ENCODE results near the gene FAM47E. TPM values are rescaled to one million over a fixed set of nuclear protein-coding genes. Genes with fewer than 3 reads are reported as not detected.

FAM47E gene
- polyA plus RNA-seq, 2 donors: 0.47 to 0.71 TPM

GRCh38 chr4:76257824-76258223 is 6.3 kb downstream of the FAM47E start:
- Histone ChIP-seq H3K27me3 (ENCODE audit: control insufficient read depth in 1 of 2, insufficient read depth in 2 of 2, low read length in 2 of 2) (no peaks in the 10 kb centered on the region), H3K27ac (ENCODE audit: low read depth in 2 of 2, low read length in 1 of 2) (no peak overlapping the region)
- 94 to 96% methylated on average over 3 of the region's 3 CpGs for WGBS, 2 donors

GRCh38 chr4:76260571-76260970 is 9.1 kb downstream of the FAM47E start:
- WGBS, 2 donors: 45 to 93% methylated on average over 1 of the region's 1 CpG

More at GRCh38 chr4:76257824-76258223, 6.3 kb downstream of the FAM47E start:
- H3K4me1 ChIP-seq (ENCODE audit: control insufficient read depth in 2 of 2, insufficient read depth in 2 of 2, low read length in 1 of 2): no peaks in the 10 kb centered on the region
- H3K4me3 ChIP-seq (ENCODE audit: low read depth in 1 of 2, low read length in 2 of 2): no peak overlapping the region
- H3K36me3 ChIP-seq (ENCODE audit: control insufficient read depth in 2 of 2, insufficient read depth in 2 of 2, low read length in 1 of 2): no peaks in the 10 kb centered on the region
- no peaks in the 10 kb centered on the region for H3K9me3 ChIP-seq (ENCODE audit: control insufficient read depth in 2 of 2, insufficient read depth in 1 of 2, low read depth in 1 of 2, low read length in 1 of 2)

GRCh38 chr4:76265631-76266218 is 14.2 kb downstream of the FAM47E start:
- Histone ChIP-seq H3K36me3 (ENCODE audit: control insufficient read depth in 2 of 2, insufficient read depth in 2 of 2, low read length in 1 of 2) (no peaks in the 10 kb centered on the region), H3K4me3 (ENCODE audit: low read depth in 1 of 2, low read length in 2 of 2) (no peak overlapping the region), H3K4me1 (ENCODE audit: control insufficient read depth in 2 of 2, insufficient read depth in 2 of 2, low read length in 1 of 2) (no peaks in the 10 kb centered on the region), H3K27me3 (ENCODE audit: control insufficient read depth in 1 of 2, insufficient read depth in 2 of 2, low read length in 2 of 2) (no peaks in the 10 kb centered on the region), H3K9me3 (ENCODE audit: control insufficient read depth in 2 of 2, insufficient read depth in 1 of 2, low read depth in 1 of 2, low read length in 1 of 2) (no peaks in the 10 kb centered on the region), H3K27ac (ENCODE audit: low read depth in 2 of 2, low read length in 1 of 2) (no peak overlapping the region)
- 86 to 90% methylated on average over 6 of the region's 6 CpGs for WGBS, 2 donors

More at GRCh38 chr4:76260571-76260970, 9.1 kb downstream of the FAM47E start:
- H3K36me3 ChIP-seq (ENCODE audit: control insufficient read depth in 2 of 2, insufficient read depth in 2 of 2, low read length in 1 of 2): no peaks in the 10 kb centered on the region
- H3K27ac ChIP-seq (ENCODE audit: low read depth in 2 of 2, low read length in 1 of 2): no peak overlapping the region
- H3K27me3 ChIP-seq (ENCODE audit: control insufficient read depth in 1 of 2, insufficient read depth in 2 of 2, low read length in 2 of 2): no peaks in the 10 kb centered on the region
- H3K4me1 ChIP-seq (ENCODE audit: control insufficient read depth in 2 of 2, insufficient read depth in 2 of 2, low read length in 1 of 2): no peaks in the 10 kb centered on the region
- no peaks in the 10 kb centered on the region for H3K9me3 ChIP-seq (ENCODE audit: control insufficient read depth in 2 of 2, insufficient read depth in 1 of 2, low read depth in 1 of 2, low read length in 1 of 2)
- no peak overlapping the region for H3K4me3 ChIP-seq (ENCODE audit: low read depth in 1 of 2, low read length in 2 of 2)

DNA sequence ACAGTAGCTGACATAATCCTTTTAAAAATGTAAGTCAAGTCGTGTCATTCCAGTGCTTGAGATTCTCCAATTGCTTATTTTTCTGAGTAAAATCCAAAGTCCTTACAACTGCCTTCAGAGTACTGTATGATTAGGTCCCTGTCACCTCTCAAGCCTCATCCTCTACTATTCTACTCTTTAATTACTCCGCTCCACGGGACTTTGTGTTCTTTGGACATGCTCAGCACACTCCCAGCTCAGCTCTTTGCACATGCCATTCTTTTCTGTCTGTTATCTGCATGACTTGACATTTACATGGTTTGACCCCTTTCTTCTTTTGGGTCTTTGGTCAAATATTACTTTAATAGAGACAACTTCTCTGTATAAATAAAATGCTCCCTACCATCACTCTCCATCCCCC is 15.1 kb downstream of the FAM47E start:
- 73 to 75% methylated on average over 3 of the region's 3 CpGs for WGBS, 2 donors

GRCh38 chr4:76267811-76268210 is 16.3 kb downstream of the FAM47E start:
- Histone ChIP-seq H3K9me3 (ENCODE audit: control insufficient read depth in 2 of 2, insufficient read depth in 1 of 2, low read depth in 1 of 2, low read length in 1 of 2) (no peaks in the 10 kb centered on the region), H3K27me3 (ENCODE audit: control insufficient read depth in 1 of 2, insufficient read depth in 2 of 2, low read length in 2 of 2) (no peaks in the 10 kb centered on the region), H3K27ac (ENCODE audit: low read depth in 2 of 2, low read length in 1 of 2) (no peak overlapping the region), H3K4me3 (ENCODE audit: low read depth in 1 of 2, low read length in 2 of 2) (no peak overlapping the region), H3K4me1 (ENCODE audit: control insufficient read depth in 2 of 2, insufficient read depth in 2 of 2, low read length in 1 of 2) (no peaks in the 10 kb centered on the region), H3K36me3 (ENCODE audit: control insufficient read depth in 2 of 2, insufficient read depth in 2 of 2, low read length in 1 of 2) (no peaks in the 10 kb centered on the region)
- WGBS, 2 donors: 96 to 97% methylated on average over 6 of the region's 6 CpGs

More for the DNA sequence above, 15.1 kb downstream of the FAM47E start:
- Histone ChIP-seq H3K4me3 (ENCODE audit: low read depth in 1 of 2, low read length in 2 of 2) (no peak overlapping the region), H3K9me3 (ENCODE audit: control insufficient read depth in 2 of 2, insufficient read depth in 1 of 2, low read depth in 1 of 2, low read length in 1 of 2) (no peaks in the 10 kb centered on the region), H3K36me3 (ENCODE audit: control insufficient read depth in 2 of 2, insufficient read depth in 2 of 2, low read length in 1 of 2) (no peaks in the 10 kb centered on the region), H3K27me3 (ENCODE audit: control insufficient read depth in 1 of 2, insufficient read depth in 2 of 2, low read length in 2 of 2) (no peaks in the 10 kb centered on the region), H3K27ac (ENCODE audit: low read depth in 2 of 2, low read length in 1 of 2) (no peak overlapping the region), H3K4me1 (ENCODE audit: control insufficient read depth in 2 of 2, insufficient read depth in 2 of 2, low read length in 1 of 2) (no peaks in the 10 kb centered on the region)

GRCh38 chr4:76270244-76271175 is 19.0 kb downstream of the FAM47E start:
- H3K27me3 ChIP-seq (ENCODE audit: control insufficient read depth in 1 of 2, insufficient read depth in 2 of 2, low read length in 2 of 2): no peaks in the 10 kb centered on the region
- 80 to 82% methylated on average over 11 of the region's 11 CpGs for WGBS, 2 donors
- H3K27ac ChIP-seq (ENCODE audit: low read depth in 2 of 2, low read length in 1 of 2): no peak overlapping the region
- no peaks in the 10 kb centered on the region for H3K36me3 ChIP-seq (ENCODE audit: control insufficient read depth in 2 of 2, insufficient read depth in 2 of 2, low read length in 1 of 2)
- no peak overlapping the region for H3K4me3 ChIP-seq (ENCODE audit: low read depth in 1 of 2, low read length in 2 of 2)
- H3K4me1 ChIP-seq (ENCODE audit: control insufficient read depth in 2 of 2, insufficient read depth in 2 of 2, low read length in 1 of 2): no peaks in the 10 kb centered on the region
- H3K9me3 ChIP-seq (ENCODE audit: control insufficient read depth in 2 of 2, insufficient read depth in 1 of 2, low read depth in 1 of 2, low read length in 1 of 2): no peaks in the 10 kb centered on the region

DNA sequence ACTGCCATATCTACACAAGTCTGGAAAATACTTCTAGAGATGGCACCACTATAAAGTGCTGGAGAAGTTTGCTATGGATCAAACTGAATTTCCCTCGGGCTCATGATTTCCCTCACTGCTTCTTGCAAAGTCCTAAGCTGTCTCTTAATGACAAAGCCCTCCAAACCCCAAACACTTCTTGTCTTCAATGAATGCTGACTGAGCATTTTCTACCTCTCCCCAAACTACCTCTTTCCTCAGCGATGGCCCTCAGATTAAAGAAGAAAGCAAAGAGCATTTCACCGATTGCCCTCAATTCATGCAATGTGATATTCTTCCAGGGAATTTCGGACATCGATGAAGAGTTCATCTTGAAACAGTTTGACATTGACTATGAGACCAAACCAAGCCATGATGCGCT is 19.7 kb downstream of the FAM47E start:
- Histone ChIP-seq H3K4me1 (ENCODE audit: control insufficient read depth in 2 of 2, insufficient read depth in 2 of 2, low read length in 1 of 2) (no peaks in the 10 kb centered on the region), H3K4me3 (ENCODE audit: low read depth in 1 of 2, low read length in 2 of 2) (no peak overlapping the region), H3K27me3 (ENCODE audit: control insufficient read depth in 1 of 2, insufficient read depth in 2 of 2, low read length in 2 of 2) (no peaks in the 10 kb centered on the region), H3K9me3 (ENCODE audit: control insufficient read depth in 2 of 2, insufficient read depth in 1 of 2, low read depth in 1 of 2, low read length in 1 of 2) (no peaks in the 10 kb centered on the region), H3K27ac (ENCODE audit: low read depth in 2 of 2, low read length in 1 of 2) (no peak overlapping the region), H3K36me3 (ENCODE audit: control insufficient read depth in 2 of 2, insufficient read depth in 2 of 2, low read length in 1 of 2) (no peaks in the 10 kb centered on the region)
- WGBS, 2 donors: 94 to 96% methylated on average over 6 of the region's 6 CpGs

GRCh38 chr4:76272073-76272472 is 20.6 kb downstream of the FAM47E start:
- Histone ChIP-seq H3K4me3 (ENCODE audit: low read depth in 1 of 2, low read length in 2 of 2) (no peak overlapping the region), H3K27ac (ENCODE audit: low read depth in 2 of 2, low read length in 1 of 2) (no peak overlapping the region), H3K9me3 (ENCODE audit: control insufficient read depth in 2 of 2, insufficient read depth in 1 of 2, low read depth in 1 of 2, low read length in 1 of 2) (no peaks in the 10 kb centered on the region), H3K4me1 (ENCODE audit: control insufficient read depth in 2 of 2, insufficient read depth in 2 of 2, low read length in 1 of 2) (no peaks in the 10 kb centered on the region), H3K36me3 (ENCODE audit: control insufficient read depth in 2 of 2, insufficient read depth in 2 of 2, low read length in 1 of 2) (no peaks in the 10 kb centered on the region), H3K27me3 (ENCODE audit: control insufficient read depth in 1 of 2, insufficient read depth in 2 of 2, low read length in 2 of 2) (no peaks in the 10 kb centered on the region)

DNA sequence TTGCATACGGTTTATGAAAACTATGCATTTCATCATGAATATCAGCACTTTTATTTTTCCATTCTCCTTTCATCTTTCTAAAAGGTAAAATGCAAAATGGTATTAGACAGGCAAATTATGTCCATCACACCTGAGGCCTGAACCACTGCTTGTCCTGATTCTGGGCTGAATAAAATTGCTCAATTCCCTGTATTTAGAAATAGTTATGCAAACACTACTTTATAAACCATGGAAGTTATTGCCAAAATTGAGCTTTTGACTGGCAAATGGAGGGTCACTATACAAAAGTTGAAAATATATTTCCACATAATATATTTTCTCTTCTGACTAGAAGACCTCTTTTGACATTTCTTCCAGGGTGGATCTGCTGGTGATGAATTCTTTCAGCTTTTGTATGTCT is 21.1 kb downstream of the FAM47E start:
- 71 to 81% methylated on average over 1 of the region's 1 CpG for WGBS, 2 donors
- Histone ChIP-seq H3K27ac (ENCODE audit: low read depth in 2 of 2, low read length in 1 of 2) (no peak overlapping the region), H3K4me3 (ENCODE audit: low read depth in 1 of 2, low read length in 2 of 2) (no peak overlapping the region), H3K27me3 (ENCODE audit: control insufficient read depth in 1 of 2, insufficient read depth in 2 of 2, low read length in 2 of 2) (no peaks in the 10 kb centered on the region), H3K4me1 (ENCODE audit: control insufficient read depth in 2 of 2, insufficient read depth in 2 of 2, low read length in 1 of 2) (no peaks in the 10 kb centered on the region), H3K36me3 (ENCODE audit: control insufficient read depth in 2 of 2, insufficient read depth in 2 of 2, low read length in 1 of 2) (no peaks in the 10 kb centered on the region), H3K9me3 (ENCODE audit: control insufficient read depth in 2 of 2, insufficient read depth in 1 of 2, low read depth in 1 of 2, low read length in 1 of 2) (no peaks in the 10 kb centered on the region)

Measured in esophagus (tissue), 2 donors.